ENCODE results near the gene SEMA3F.

The SEMA3F gene

GRCh38 chr3:50163572-50164455 lies 8.7 kb downstream of the SEMA3F start:
- no peaks in the 10 kb centered on the region for H4K20me1 ChIP-seq (ENCODE audit: low read depth, low read length)
- TF ChIP-seq, protein P1, sequence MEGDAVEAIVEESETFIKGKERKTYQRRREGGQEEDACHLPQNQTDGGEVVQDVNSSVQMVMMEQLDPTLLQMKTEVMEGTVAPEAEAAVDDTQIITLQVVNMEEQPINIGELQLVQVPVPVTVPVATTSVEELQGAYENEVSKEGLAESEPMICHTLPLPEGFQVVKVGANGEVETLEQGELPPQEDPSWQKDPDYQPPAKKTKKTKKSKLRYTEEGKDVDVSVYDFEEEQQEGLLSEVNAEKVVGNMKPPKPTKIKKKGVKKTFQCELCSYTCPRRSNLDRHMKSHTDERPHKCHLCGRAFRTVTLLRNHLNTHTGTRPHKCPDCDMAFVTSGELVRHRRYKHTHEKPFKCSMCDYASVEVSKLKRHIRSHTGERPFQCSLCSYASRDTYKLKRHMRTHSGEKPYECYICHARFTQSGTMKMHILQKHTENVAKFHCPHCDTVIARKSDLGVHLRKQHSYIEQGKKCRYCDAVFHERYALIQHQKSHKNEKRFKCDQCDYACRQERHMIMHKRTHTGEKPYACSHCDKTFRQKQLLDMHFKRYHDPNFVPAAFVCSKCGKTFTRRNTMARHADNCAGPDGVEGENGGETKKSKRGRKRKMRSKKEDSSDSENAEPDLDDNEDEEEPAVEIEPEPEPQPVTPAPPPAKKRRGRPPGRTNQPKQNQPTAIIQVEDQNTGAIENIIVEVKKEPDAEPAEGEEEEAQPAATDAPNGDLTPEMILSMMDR (IDR thresholded peaks at IDR 0.05; ENCODE audit: insufficient read depth, low read length, poor library complexity, severe bottlenecking), result no peak
- no peak for TF ChIP-seq EZH2phosphoT487 (conservative IDR thresholded peaks at IDR 0.05; ENCODE audit: low read length)
- no peak overlapping the region for H3K27ac ChIP-seq (ENCODE audit: low read depth, low read length)
- no peak overlapping the region for H3K4me3 ChIP-seq (ENCODE audit: insufficient read depth, low read length, poor library complexity, severe bottlenecking)
- no peaks in the 10 kb centered on the region for H3K79me2 ChIP-seq (ENCODE audit: insufficient read depth, low read length)
- H3F3A ChIP-seq (ENCODE audit: insufficient read depth), result no peaks in the 10 kb centered on the region
- H3K9ac ChIP-seq (ENCODE audit: low read length), result no peak overlapping the region
- H3K9me3 ChIP-seq (ENCODE audit: insufficient read depth, low read length), result no peaks in the 10 kb centered on the region
- no peaks in the 10 kb centered on the region for H3K27me3 ChIP-seq (ENCODE audit: low read length)
- no peaks in the 10 kb centered on the region for H3K36me3 ChIP-seq (ENCODE audit: low read length)
- no peaks in the 10 kb centered on the region for H3K9me2 ChIP-seq (replicated peaks; ENCODE audit: insufficient read depth, low read length)
- no peak overlapping the region for H3K4me2 ChIP-seq (ENCODE audit: low read depth, low read length, poor library complexity, severe bottlenecking)
- H2AFZ ChIP-seq (ENCODE audit: low read depth, low read length, severe bottlenecking), result no peak overlapping the region

DNA sequence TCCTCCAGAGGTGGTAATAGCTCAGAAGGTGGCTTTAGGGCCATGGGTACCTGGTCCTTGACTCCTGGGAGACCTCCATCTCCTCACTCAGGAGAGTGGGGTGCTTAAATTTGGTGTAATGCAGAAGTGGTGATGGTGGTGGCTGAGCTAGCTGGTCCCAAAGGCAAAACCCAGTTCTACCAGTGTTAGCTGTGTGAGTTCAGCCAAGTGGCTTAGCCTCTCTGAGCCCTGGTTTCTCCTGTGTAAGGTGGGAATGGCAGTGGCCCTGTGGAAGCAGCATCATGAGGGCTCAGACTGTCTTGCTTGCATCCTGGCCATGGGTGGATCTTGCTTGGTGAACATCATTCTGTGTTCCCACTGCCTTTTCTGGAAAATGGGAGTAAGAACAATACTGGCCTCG lies 9.4 kb downstream of the SEMA3F start:
- no peaks in the 10 kb centered on the region for H3K9me3 ChIP-seq (ENCODE audit: insufficient read depth, low read length)
- no peaks in the 10 kb centered on the region for H4K20me1 ChIP-seq (ENCODE audit: low read depth, low read length)
- no peaks in the 10 kb centered on the region for H3K79me2 ChIP-seq (ENCODE audit: insufficient read depth, low read length)
- no peak for TF ChIP-seq EZH2phosphoT487 (conservative IDR thresholded peaks at IDR 0.05; ENCODE audit: low read length)
- TF ChIP-seq, protein P1 (IDR thresholded peaks at IDR 0.05; ENCODE audit: insufficient read depth, low read length, poor library complexity, severe bottlenecking), result no peak
- no peak overlapping the region for H3K4me2 ChIP-seq (ENCODE audit: low read depth, low read length, poor library complexity, severe bottlenecking)
- no peak overlapping the region for H3K9ac ChIP-seq (ENCODE audit: low read length)
- no peaks in the 10 kb centered on the region for H3K36me3 ChIP-seq (ENCODE audit: low read length)
- no peaks in the 10 kb centered on the region for H3F3A ChIP-seq (ENCODE audit: insufficient read depth)
- H2AFZ ChIP-seq (ENCODE audit: low read depth, low read length, severe bottlenecking), result no peak overlapping the region
- no peak overlapping the region for H3K27ac ChIP-seq (ENCODE audit: low read depth, low read length)
- no peaks in the 10 kb centered on the region for H3K27me3 ChIP-seq (ENCODE audit: low read length)
- no peak overlapping the region for H3K4me3 ChIP-seq (ENCODE audit: insufficient read depth, low read length, poor library complexity, severe bottlenecking)
- H3K9me2 ChIP-seq (replicated peaks; ENCODE audit: insufficient read depth, low read length), result no peaks in the 10 kb centered on the region

DNA sequence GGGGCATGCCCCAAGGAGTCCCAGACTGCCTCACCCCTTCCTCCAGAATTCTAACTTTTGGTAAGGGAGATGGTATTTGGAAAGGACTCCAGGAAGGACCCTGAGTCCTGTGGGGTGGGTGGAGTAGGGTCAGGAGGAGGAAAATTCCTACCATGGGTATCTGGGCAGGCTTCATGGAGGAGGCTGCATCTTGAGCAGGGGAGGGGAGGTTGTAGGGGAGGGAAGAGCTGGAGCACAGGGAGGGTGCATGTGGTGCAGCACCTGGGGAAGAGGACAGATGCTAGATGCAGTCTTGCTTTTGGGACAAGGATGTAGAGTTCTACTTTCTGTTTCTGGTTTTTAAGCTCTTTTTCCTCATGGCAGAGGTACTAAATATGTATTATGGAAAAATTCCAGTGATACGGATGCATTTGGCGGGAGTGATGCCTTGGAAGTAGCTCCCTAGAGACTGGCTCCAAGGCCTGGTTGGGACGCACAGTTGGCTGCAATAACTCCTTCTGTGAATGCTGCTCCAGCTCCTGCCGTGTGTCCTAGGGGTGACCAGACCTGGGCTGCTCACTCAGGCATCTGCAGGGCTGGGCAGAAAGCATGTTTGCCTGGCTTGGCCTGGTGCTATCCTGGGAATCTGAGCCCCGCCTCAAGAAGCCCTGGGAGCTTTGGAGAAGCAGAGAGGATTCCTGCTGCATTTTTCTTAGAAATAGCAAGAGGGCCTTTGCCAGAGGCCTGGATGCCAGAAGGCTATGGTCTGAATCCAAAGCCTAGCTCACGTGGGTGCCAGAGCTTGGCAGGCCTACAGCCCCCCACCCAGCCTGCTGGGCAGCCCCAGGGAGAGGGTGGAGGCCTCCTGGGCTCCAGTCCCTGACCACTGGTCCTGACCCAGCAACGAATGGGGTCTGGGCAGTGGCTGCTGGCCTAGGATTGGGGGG lies 10.1 kb downstream of the SEMA3F start:
- H2AFZ ChIP-seq (ENCODE audit: low read depth, low read length, severe bottlenecking), result no peak overlapping the region
- no peak overlapping the region for H3K4me3 ChIP-seq (ENCODE audit: insufficient read depth, low read length, poor library complexity, severe bottlenecking)
- no peak overlapping the region for H3K27ac ChIP-seq (ENCODE audit: low read depth, low read length)
- no peaks in the 10 kb centered on the region for H3K9me2 ChIP-seq (replicated peaks; ENCODE audit: insufficient read depth, low read length)
- H3K4me2 ChIP-seq (ENCODE audit: low read depth, low read length, poor library complexity, severe bottlenecking), result no peak overlapping the region
- no peaks in the 10 kb centered on the region for H3K79me2 ChIP-seq (ENCODE audit: insufficient read depth, low read length)
- H3K36me3 ChIP-seq (ENCODE audit: low read length), result no peaks in the 10 kb centered on the region
- H3K9me3 ChIP-seq (ENCODE audit: insufficient read depth, low read length), result no peaks in the 10 kb centered on the region
- H4K20me1 ChIP-seq (ENCODE audit: low read depth, low read length), result no peaks in the 10 kb centered on the region
- TF ChIP-seq, protein P1 (IDR thresholded peaks at IDR 0.05; ENCODE audit: insufficient read depth, low read length, poor library complexity, severe bottlenecking), result no peak
- TF ChIP-seq EZH2phosphoT487 (conservative IDR thresholded peaks at IDR 0.05; ENCODE audit: low read length), result no peak
- no peaks in the 10 kb centered on the region for H3K27me3 ChIP-seq (ENCODE audit: low read length)
- H3K9ac ChIP-seq (ENCODE audit: low read length), result no peak overlapping the region
- H3F3A ChIP-seq (ENCODE audit: insufficient read depth), result no peaks in the 10 kb centered on the region

Measured in SU-DHL-6 (cell line).